ENCODE results near the gene C7orf25.
A peak's percentile ranks its signal among the peaks of the same experiment; 100 is the strongest.
"Not testable (repeated sequence)": the region's sequence is repeated elsewhere in the genome, so short reads cannot be mapped to it uniquely, and the experiment has no call there.

Gene C7orf25

DNA sequence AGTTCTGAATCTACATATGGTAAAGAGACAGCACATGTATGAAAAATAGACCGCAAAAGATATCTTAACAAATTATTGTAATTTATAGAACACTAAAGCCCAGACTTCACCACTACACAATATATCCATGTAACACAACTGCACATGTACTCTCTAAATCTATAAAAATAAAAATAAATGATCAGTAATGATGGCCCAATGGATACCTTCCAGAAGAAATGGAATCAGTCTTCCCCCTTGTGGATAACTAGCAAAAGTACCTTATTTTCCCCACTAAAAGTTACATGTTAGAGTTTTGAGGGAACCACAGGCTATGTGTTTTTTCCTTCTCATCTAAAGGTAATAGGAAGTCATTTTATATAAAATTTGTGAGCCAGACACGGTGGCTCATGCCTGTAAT is 25.7 kb downstream of the C7orf25 start:
- TF ChIP-seq JUND (IDR thresholded peaks at IDR 0.05; ENCODE audit: low read depth), result no peak
- peak in 1 of 2 experiments; percentile 31 for DNase-seq (ENCODE audit: low read depth in 1 of 2, low spot score in 1 of 2)
- in situ Hi-C loops (cut with HindIII; ENCODE audit: low pct_unique_long_range_greater_than_20kb, low sequenced_read_pairs), result no loop called here

DNA sequence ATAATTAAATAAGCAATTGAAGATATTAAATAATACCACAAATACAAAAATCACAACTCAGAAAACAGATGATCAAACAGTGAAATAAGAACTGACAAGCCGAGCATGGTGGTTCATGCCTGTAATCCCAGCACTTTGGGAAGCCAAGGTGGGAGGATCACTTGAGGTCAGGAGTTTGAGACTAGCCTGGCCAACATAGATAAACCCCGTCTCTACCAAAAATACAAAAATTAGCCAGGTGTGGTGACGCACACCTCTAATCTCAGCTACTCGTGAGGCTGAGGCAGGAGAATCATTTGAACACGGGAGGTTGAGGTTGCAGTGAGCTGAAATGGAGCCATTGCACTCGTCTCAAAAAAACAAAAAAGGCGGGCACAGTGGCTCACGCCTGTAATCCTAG is 26.7 kb downstream of the C7orf25 start:
- DNase-seq (ENCODE audit: low read depth in 1 of 2, low spot score in 1 of 2); in situ Hi-C loops (cut with HindIII; ENCODE audit: low pct_unique_long_range_greater_than_20kb, low sequenced_read_pairs): not testable (repeated sequence)

DNA sequence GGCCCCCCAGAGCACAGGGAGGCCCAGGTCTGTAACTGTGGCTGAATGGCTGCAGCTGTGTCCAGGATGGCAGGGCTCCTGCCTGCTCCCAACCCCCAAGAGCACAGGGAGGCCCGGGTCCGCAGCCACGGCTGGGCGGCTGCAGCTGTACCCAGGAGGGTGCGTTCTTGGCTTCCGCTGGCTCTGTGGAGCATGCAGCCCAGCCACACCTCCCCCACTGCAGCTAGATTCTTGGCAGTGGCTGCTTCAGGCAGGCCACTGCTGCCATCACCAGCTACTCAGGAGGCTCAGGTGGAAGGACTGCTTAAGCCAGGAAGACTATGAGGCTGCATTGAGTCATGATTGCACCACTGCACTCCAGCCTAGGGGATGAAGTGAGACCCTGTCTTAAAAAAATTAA is 27.9 kb downstream of the C7orf25 start:
- no peak for DNase-seq (ENCODE audit: low read depth in 1 of 2, low spot score in 1 of 2)
- no peak for TF ChIP-seq JUND (IDR thresholded peaks at IDR 0.05; ENCODE audit: low read depth)
- in situ Hi-C loops (cut with HindIII; ENCODE audit: low pct_unique_long_range_greater_than_20kb, low sequenced_read_pairs), result no loop called here

DNA sequence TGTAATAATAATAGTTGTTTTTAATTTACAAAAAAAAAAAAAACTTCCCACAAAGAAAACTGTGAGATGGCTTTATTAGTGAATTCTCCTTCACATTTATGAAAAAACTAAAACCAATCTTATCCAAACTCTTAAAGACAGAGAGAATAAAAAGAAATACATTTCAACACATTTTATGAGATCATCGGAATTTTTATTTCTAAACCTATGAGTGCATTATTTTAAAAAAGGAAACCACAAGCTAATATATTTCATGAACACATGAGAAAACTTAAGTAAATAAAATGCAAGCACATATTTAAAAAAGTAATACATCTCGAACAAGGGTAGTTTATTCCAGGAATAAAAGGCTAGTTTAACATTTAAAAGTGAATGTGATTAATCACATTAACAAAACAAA is 31.5 kb downstream of the C7orf25 start:
- no peak for TF ChIP-seq JUND (IDR thresholded peaks at IDR 0.05; ENCODE audit: low read depth)
- in situ Hi-C loops (cut with HindIII; ENCODE audit: low pct_unique_long_range_greater_than_20kb, low sequenced_read_pairs), result no loop called here
- DNase-seq (ENCODE audit: low read depth in 1 of 2, low spot score in 1 of 2), result no peak

GRCh38 chr7:42878303-42878702 is 33.6 kb downstream of the C7orf25 start:
- no peak for TF ChIP-seq JUND (IDR thresholded peaks at IDR 0.05; ENCODE audit: low read depth)
- in situ Hi-C loops (cut with HindIII; ENCODE audit: low pct_unique_long_range_greater_than_20kb, low sequenced_read_pairs), result no loop called here
- DNase-seq (ENCODE audit: low read depth in 1 of 2, low spot score in 1 of 2), result no peak

DNA sequence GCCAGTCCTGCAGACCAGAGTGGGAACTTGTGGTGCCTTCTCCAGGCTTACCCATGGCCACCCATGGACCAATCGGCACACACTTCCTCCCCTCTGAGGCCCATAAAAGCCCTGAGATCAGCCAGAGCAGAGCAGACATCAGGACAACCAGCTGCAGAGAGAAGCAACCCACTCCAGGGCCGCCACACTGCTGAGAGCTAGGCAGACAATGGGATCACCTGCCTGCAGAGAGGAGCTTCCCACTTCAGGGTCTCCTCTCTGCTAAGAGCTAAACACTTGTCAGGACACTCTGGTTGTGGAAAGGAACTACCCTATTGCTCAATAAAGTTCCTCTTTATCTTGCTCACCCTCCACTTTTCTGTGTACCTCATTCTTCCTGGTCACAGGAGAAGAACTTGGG is 34.0 kb downstream of the C7orf25 start:
- DNase-seq (ENCODE audit: low read depth in 1 of 2, low spot score in 1 of 2), result no peak
- in situ Hi-C loops (cut with HindIII; ENCODE audit: low pct_unique_long_range_greater_than_20kb, low sequenced_read_pairs), result no loop called here
- TF ChIP-seq JUND (IDR thresholded peaks at IDR 0.05; ENCODE audit: low read depth), result no peak

DNA sequence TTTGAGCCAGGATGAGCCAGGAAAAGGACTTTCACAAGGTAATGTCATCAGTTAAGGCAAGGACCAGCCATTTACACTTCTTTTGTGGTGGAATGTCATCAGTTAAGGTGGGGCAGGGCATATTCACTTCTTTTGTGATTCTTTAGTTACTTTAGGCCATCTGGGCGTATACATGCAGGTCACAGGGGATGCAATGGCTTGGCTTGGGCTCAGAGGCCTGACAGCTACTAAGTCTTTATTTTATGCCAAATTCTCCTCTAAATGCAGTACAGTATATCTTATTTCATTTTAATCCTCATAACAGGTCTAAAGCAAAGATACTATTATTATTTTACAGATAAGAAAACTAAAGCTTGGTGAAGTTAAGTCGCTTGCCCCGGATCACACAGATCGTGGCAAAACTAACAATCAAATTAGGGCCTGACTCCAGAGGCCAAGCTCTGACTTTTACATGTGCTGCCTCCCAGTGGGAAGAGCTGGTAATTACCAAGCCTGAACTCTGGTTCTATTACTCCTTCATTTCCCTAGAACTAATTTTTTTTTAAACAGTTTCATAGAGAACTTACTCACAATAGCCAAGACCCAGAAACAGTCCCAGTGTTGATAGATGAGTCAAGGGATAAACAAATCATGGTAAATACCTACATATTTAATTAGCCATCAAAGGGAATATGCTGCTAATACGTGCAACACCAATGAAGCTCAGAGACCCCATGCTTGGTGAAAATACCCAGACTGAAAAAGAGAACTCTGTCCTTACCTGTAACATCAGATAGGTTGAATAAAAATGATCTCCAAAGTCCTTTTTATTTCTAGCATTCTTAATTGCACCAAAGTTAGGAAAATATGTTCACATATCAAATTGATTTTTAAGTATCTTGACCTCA is 35.4 kb downstream of the C7orf25 start:
- no peak for TF ChIP-seq JUND (IDR thresholded peaks at IDR 0.05; ENCODE audit: low read depth)
- in situ Hi-C loops (cut with HindIII; ENCODE audit: low pct_unique_long_range_greater_than_20kb, low sequenced_read_pairs), result no loop called here
- DNase-seq (ENCODE audit: low read depth in 1 of 2, low spot score in 1 of 2), result peak; percentile 33 to 75

- TF ChIP-seq JUND (IDR thresholded peaks at IDR 0.05; ENCODE audit: low read depth), result peak; percentile 69; the same call in 1 of the 2 replicates
- in situ Hi-C loops (cut with HindIII; ENCODE audit: low pct_unique_long_range_greater_than_20kb, low sequenced_read_pairs), result no loop called here
- peak in 1 of 2 experiments; percentile 87 for DNase-seq (ENCODE audit: low read depth in 1 of 2, low spot score in 1 of 2)
These were observed 42.5 kb downstream of the C7orf25 start for GRCh38 chr7:42869131-42870020.

- TF ChIP-seq JUND (IDR thresholded peaks at IDR 0.05; ENCODE audit: low read depth), result no peak
- no peak for DNase-seq (ENCODE audit: low read depth in 1 of 2, low spot score in 1 of 2)
- in situ Hi-C loops (cut with HindIII; ENCODE audit: low pct_unique_long_range_greater_than_20kb, low sequenced_read_pairs), result no loop called here
These were observed 43.4 kb downstream of the C7orf25 start for GRCh38 chr7:42868480-42868879.

Data from T47D (cell line).